T-helper 1 cell (primary cell): ENCODE data around the gene B4GALT2.

Source experiments
- DNase-seq, 5 donors: peaks; one replicate each; pipeline ENCODE4 v3.0.0-alpha.2; 2012 to 2020

B4GALT2 gene

DNA sequence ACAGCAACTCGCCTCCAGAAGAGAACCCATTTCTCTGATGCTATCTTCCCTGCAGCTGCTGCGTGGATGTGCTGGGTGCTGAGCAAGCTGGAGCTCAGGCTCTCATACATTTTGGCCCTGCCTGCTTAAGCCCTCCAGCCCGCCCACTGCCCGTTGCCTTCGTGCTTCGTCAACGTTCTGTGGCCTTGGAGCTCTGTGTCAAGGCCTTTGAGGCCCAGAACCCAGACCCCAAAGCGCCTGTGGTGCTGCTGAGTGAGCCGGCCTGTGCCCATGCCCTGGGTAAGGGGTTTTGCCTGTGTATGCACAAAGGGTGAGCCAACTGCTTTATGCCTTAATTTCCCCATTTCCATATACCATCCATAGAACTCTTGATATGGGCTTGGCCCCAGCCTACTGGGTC, 8.1 kb upstream of the B4GALT2 start:
- DNase-seq = no peak

- no peak for DNase-seq
Observed at GRCh38 chr1:43971336-43971980, 7.6 kb upstream of the B4GALT2 start.

- peak in 1 of 5 donors; percentile 7 for DNase-seq
Observed at GRCh38 chr1:43973981-43974442, 5.0 kb upstream of the B4GALT2 start.

- peak; percentile 83 to 93 (median 92) for DNase-seq
Observed at GRCh38 chr1:43974443-43975248, 4.4 kb upstream of the B4GALT2 start, which contains the start of gene ATP6V0B. TSS of gene ATP6V0B (plus strand) at chr1:43974960. CDS start at chr1:43975041, 81 bp downstream.

DNA sequence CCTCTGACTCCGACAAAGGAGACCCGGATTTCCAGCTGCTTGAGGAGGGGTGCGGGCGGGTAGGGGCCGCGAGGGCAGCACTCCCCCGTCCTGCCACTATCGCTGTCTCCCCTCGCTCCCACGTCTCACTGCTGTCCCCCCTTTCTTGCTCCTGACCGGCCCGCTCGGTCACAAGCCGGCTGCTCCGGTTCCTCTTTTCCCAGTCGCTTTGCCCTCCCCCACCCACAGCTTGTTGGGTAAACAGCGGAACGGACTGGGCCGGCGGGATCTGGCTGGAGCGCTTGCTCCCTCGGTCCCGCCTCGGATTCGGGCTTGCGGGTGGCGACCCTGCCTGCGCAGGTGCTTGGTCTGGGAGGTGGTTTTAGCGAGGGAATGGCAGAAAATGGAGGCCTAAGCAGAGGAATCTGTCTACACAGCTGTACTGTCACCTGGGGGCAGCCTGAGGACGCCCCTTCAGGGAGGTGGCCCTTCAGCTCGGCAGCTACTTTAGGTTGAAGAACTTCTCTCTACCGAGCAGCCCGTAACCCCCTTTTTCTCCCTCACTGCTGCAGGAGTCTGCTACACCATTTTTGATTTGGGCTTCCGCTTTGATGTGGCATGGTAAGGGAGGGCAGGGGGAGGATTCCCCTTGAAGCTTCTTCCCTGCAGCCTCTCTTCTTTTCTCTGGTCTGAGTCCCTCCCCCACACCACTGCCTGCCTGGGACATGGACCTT, 3.6 kb upstream of the B4GALT2 start:
- DNase-seq = peak in 2 of 5 donors; percentile 29 to 48

DNA sequence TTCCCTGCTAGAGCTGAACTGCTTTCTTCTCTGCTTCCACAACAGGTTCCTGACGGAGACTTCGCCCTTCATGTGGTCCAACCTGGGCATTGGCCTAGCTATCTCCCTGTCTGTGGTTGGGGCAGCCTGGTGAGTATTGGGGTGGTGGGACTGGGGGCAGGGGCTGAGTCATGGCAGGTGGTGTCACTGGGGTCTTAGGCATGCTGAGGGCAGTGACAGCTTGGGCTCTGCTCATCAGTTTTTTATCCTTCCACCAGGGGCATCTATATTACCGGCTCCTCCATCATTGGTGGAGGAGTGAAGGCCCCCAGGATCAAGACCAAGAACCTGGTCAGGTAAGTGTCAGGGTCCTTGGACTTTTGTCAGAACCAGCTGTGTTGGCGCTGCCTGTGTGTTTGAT, 3.0 kb upstream of the B4GALT2 start:
- no peak for DNase-seq

DNA sequence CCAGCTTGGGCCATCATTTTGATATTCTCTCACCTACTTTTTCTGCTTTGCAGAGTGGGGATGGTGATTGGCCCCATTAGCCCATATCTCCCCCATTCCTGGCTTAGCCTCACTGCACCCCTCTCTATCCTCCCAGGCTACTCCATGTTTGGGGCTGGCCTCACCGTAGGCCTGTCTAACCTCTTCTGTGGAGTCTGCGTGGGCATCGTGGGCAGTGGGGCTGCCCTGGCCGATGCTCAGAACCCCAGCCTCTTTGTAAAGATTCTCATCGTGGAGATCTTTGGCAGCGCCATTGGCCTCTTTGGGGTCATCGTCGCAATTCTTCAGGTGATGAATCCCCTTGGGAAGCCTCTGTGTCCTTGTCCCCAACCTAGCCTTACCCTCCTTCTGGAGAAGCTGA, 2.1 kb upstream of the B4GALT2 start:
- DNase-seq = no peak

DNA sequence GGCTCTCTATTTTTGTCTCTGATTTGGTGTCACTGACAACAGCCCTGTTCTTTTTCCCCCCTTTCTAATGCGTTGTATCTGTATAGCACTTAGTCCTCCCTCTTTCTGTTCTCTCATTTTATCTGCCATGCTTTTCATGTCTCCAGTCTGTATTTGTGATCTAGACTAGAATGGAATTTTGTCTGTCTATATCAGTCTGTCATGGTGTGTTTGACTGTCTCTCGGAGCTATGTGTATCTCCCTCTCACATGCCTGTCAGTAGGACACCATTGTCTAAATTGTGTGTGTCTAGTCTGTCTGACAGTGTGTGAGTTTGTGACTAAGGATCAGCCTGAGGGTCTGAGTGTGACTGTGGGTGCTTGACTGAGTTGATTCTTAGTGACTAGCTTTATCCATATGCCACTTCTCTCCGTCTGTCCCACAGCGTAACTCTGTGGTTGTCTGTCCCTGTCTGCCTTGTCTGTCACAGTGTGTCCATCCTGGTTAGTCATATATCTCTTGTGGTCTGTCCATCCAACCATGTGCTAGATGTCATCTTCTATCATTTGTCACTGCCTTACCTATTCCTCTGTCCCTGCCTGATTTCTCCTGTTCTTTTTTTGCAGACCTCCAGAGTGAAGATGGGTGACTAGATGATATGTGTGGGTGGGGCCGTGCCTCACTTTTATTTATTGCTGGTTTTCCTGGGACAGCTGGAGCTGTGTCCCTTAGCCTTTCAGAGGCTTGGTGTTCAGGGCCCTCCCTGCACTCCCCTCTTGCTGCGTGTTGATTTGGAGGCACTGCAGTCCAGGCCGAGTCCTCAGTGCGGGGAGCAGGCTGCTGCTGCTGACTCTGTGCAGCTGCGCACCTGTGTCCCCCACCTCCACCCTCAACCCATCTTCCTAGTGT, 1.4 kb upstream of the B4GALT2 start:
- DNase-seq = no peak

DNA sequence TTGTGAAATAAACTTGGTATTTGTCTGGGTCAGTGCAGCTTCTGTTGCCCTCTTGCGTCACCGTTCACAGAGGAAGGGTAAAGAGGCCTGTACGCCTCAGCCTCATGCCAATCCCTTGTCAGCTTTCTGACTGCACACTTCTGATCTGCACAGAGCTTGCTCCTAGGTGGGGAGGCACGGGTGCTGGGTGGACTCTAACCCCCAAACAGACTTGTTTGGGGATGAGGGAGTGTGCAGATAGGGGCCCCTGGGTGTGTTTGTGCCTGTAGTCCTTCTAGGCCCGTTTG, 803 bp upstream of the B4GALT2 start:
- DNase-seq = no peak

GRCh38 chr1:43979261-43979527, 184 bp downstream of the B4GALT2 start:
- no peak for DNase-seq

GRCh38 chr1:43979528-43980254, 681 bp downstream of the B4GALT2 start:
- no peak for DNase-seq

GRCh38 chr1:43980255-43981134, 1.5 kb downstream of the B4GALT2 start:
- no peak for DNase-seq

DNA sequence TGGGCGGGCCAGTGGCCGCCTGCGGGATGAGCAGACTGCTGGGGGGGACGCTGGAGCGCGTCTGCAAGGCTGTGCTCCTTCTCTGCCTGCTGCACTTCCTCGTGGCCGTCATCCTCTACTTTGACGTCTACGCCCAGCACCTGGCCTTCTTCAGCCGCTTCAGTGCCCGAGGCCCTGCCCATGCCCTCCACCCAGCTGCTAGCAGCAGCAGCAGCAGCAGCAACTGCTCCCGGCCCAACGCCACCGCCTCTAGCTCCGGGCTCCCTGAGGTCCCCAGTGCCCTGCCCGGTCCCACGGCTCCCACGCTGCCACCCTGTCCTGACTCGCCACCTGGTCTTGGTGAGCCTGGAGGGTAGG, 2.1 kb downstream of the B4GALT2 start:
- DNase-seq = no peak

GRCh38 chr1:43981636-43982035, 2.6 kb downstream of the B4GALT2 start:
- DNase-seq = no peak

DNA sequence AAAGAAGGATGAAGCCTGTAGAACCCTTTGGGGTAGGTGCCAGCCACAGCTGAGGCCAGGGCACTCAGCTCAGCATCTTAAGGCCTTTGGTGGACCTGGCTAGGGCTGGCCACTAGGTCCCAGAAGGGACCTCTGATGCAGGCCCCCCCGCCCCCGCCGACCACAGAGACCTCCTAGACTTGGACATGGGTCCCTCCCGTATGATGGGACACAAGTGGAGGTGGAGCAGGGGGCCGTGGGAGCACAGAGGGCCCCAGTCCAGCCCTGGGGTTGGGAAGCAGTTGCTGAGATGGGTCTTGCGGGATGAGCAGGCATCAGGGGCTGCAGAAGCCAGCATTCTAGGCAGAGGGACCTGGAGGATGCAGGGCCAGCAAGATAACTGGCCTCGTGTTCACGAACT, 3.2 kb downstream of the B4GALT2 start:
- DNase-seq = no peak

- no peak for DNase-seq
Observed at GRCh38 chr1:43982808-43983207, 3.8 kb downstream of the B4GALT2 start.

DNA sequence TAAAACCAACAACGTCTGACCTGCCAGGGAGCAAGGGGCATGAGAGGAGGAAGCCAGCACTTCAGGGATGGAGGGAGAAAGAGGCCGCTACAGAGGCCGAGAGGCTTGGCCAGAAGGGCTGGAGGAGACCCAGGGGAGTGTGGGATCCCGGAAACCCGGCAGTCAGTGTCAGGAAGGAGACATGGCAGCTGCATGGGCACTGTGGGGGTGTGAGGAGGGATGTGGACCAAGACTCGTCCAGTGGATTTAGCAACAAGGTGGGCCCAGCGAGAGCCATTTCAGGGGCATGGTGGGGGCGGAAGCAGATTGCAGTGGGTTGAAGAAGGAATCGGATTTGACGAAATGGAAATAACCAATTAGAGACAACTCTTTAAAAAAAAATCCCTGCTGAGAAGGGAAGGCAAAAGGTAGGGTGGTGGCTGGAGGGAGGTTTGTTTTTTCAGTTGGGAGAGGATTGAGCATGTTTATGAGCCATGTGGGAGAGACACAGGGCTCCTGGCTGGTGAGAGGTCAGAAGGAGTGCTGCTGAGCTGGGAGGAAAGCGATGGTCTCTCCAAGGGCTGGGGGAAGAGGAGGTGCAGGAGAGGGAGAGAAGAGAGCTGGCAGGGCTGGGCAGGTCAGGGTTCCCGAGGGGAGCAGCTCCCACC, 4.4 kb downstream of the B4GALT2 start:
- no peak for DNase-seq

GRCh38 chr1:43984855-43985254, 5.8 kb downstream of the B4GALT2 start:
- DNase-seq = no peak

DNA sequence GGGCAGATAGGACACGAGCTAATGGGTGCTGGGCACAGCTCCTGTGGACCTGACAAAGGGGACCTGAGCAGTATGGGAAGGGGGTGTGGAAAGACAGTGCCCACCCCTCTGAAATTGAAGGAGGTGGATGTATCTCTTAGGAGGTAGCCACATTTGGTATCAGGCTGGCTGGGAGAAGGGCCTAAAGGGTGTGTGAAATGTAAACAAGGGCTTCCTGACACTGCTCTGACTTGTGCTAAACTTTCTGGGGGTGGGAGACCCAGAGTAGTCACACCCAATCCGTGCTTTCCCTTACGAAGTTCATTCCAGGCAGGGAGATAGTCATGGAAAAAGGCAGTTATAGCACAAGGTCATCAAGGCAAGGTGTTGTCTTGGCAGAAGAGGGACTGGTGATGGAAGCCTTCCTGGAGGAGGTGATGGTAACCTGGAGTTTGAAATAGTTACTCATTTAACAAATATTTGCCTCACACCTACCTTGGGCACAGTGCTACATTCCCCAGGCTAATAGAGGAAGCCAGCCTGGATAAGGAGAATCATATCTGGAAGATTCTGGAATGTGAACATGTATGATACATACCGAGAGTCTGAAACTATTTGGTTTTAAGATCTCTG, 7.1 kb downstream of the B4GALT2 start:
- no peak for DNase-seq

- DNase-seq = no peak
Observed at GRCh38 chr1:43986712-43987111, 7.7 kb downstream of the B4GALT2 start.
